HG03196 (cell line): Measurements from ENCODE around the gene RWDD2A.
"Not testable (repeated sequence)": the region's sequence is repeated elsewhere in the genome, so short reads cannot be mapped to it uniquely, and the experiment has no call there.

ENCODE experiments used
- ATAC-seq: cut with Tn5 transposase; IDR thresholded peaks from one replicate; pipeline ENCODE4 v1.9.1; 2021; ENCODE audit not compliant: unreplicated experiment

RWDD2A gene

GRCh38 chr6:83192871-83193746 lies at the start of gene RWDD2A, which contains the start of gene PGM3:
TSS of gene RWDD2A (plus strand) at chr6:83193357. CDS start at chr6:83194452, 1,095 bp downstream.
TSS of gene PGM3 (minus strand) at chr6:83193265. CDS start at chr6:83191012, 2,253 bp downstream.
- peak; percentile 95 for ATAC-seq

DNA sequence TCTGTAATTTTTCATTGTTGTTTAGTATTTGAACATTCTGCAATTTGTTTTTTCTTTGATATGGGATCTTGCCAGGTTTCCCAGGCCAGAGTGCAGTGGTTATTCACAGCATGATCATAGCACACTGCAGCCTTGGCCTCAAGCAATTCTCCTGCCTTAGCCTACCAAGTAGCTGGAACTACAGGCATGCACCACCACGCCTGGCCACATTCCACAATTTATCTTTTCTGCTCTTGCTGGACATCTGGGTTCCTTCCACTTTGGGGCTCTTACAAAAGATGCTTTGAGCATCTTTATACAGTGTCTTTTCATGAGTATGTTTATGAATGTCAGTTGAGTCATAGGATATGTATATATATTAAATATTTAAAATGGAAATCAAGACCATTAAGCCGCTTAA lies 42.0 kb upstream of the RWDD2A start:
- no peak for ATAC-seq

DNA sequence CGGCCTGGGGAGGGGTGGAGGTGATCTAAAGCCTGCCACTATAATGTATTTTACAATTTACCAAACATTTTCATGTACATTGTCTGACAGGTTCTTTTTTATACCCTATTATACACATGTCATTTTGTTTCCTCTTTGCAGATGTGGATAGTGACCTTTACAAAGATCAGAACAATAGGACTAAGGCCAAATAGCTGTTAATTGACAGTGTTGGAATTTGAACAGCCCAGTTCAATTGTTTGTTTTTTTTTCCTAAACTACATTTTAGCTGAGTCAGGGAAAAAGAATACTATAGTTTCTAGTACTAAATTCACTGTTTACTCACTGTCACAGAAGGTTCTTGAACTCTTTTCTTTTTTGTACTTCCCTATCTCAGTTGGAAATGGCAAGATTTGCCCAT lies 40.2 kb upstream of the RWDD2A start:
- ATAC-seq = no peak

GRCh38 chr6:83153883-83154521 lies 39.2 kb upstream of the RWDD2A start:
- ATAC-seq = no peak

- ATAC-seq = no peak
Measured at GRCh38 chr6:83155794-83156193, 37.4 kb upstream of the RWDD2A start.

- no peak for ATAC-seq
Measured at GRCh38 chr6:83160167-83160566, 33.0 kb upstream of the RWDD2A start.

DNA sequence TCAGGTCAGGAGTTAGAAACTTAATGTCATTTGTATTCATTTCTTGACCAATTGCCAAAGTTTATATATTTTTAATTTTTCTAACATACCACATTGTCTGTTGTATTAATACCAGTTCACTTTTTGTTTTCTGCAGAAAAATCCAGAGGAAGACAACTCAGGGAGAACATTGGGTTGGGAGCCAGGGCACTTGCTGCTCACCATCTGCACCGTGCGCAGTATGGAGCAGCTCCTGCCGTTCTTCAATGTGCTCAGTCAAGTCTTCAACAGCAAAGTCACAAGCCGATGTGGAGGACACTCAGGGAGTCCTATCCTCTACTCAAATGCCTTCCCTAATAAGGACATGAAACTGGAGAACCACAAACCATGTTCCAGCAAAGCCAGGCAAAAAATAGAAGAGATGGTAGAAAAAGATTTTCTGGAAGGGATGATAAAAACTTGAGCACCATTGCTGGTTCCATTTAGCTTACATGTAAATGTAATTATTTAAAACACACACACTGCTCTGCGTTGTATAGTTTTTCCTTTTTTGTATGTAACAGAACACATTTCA lies 25.4 kb upstream of the RWDD2A start:
- no peak for ATAC-seq

DNA sequence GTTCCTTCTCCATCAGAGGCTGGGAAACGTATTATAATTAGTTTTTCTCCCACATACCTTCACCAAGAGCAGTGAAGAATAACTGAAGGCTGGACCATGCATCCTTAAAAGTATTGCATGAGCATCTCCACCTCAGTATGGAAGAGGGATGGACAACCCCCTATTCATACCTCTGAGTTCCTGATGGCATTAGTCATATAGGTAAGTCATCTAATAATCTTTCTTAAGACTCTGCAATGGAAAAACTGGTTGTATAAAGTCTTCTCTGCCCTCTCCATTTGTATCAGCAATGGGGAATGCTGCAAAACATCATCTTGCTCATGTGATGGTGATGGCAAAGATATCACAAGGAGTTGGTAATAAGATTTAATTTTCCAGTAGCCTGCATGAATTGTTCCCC lies 24.6 kb upstream of the RWDD2A start:
- no peak for ATAC-seq

DNA sequence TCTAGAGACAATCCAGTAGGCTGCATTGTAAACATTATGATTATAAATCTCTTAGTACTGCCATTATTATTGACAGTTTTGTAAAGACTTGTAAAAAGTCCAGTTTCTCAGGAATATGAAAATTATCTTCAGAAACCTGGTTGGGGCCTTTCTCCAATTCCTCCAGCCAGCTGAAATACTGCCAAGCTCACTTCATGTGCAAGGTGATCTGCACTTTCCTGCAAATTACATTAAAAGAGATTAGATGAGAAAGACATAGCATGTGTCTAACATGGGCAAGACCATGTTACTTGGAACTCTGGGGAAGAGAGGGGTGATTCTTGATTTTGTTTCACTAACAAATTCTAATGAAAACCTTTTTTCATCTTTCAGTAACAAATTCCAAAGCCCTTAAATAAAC lies 24.1 kb upstream of the RWDD2A start:
- no peak for ATAC-seq

GRCh38 chr6:83169511-83169910 lies 23.6 kb upstream of the RWDD2A start:
- no peak for ATAC-seq

GRCh38 chr6:83176246-83176645 lies 16.9 kb upstream of the RWDD2A start:
- no peak for ATAC-seq

- no peak for ATAC-seq
Measured at GRCh38 chr6:83180426-83180950, 12.7 kb upstream of the RWDD2A start.

DNA sequence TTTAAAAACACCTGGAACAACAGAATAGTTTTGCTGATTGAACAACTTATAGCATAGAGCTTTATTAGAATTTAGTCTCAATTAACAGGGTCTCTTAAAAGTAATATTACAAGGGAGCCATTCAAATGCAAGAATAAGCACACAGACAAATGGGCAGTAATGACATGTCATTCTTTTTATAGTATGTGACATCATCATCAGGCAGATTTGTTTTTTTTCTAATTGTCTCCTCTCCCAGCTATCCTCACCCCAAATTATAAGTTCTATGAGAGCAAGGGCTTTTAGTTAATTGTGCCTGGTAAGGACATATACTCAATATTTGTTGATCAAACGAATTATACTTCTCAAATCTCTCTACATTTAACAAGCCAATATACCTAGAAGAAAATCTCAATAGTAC lies 11.0 kb upstream of the RWDD2A start:
- no peak for ATAC-seq

- ATAC-seq = no peak
Measured at GRCh38 chr6:83183082-83183828, 9.9 kb upstream of the RWDD2A start.

DNA sequence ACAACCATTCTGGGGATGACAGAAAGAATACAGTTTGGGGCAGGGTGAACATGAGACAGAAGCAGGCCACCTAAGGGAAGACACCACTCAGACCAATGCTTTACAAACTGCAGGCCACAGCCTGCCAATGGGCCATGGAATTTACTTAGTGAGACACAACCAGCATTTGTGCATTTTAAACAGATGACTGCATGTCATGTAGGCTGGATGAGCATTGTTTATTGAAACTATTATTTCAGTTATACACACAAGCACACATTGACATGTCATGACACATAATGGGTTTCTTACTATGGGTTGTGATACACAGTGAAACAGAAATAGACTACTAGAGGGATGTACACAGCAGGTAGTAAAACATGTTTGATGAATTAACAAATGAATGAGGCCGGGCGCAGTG lies 8.1 kb upstream of the RWDD2A start:
- ATAC-seq = no peak

GRCh38 chr6:83188501-83188900 lies 4.7 kb upstream of the RWDD2A start:
- no peak for ATAC-seq

DNA sequence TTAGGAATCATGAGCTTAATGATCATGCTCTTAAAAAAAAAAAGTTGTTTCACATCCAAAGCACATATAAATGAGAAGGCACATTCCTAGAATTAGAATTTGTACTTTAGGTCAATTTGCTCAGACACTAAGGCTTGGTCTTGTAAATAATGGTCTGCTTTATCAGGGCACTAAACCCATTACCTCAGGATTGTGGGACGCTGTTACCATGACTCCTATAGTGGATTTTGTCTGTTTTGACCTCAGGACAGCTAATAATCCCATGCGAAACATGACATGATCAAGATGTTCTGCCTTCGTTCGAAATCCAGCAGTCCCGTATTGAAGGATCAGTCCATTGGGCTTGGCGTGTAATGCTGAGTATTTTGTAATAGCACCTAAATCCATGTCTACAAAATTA lies 2.5 kb upstream of the RWDD2A start:
- no peak for ATAC-seq

DNA sequence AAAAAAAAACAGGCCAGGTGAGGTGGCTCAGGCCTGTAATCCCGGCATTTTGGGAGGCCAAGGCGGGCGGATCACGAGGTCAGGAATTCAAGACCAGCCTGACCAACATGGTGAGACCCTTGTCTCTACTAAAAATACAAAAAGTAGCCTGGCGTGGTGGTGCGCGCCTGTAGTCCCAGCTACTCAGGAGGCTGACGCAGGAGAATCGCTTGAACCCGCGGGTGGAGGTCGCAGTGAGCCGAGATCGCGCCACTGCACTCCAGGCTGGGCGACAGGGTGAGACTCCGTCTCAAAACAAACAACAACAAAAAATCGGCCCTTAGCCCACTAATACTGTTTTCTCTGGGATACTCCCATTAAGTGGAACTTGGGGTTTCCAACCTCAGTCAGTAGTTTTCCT lies 1.2 kb upstream of the RWDD2A start:
- ATAC-seq = not testable (repeated sequence)

- ATAC-seq = no peak
Measured at GRCh38 chr6:83192456-83192855, 701 bp upstream of the RWDD2A start.

DNA sequence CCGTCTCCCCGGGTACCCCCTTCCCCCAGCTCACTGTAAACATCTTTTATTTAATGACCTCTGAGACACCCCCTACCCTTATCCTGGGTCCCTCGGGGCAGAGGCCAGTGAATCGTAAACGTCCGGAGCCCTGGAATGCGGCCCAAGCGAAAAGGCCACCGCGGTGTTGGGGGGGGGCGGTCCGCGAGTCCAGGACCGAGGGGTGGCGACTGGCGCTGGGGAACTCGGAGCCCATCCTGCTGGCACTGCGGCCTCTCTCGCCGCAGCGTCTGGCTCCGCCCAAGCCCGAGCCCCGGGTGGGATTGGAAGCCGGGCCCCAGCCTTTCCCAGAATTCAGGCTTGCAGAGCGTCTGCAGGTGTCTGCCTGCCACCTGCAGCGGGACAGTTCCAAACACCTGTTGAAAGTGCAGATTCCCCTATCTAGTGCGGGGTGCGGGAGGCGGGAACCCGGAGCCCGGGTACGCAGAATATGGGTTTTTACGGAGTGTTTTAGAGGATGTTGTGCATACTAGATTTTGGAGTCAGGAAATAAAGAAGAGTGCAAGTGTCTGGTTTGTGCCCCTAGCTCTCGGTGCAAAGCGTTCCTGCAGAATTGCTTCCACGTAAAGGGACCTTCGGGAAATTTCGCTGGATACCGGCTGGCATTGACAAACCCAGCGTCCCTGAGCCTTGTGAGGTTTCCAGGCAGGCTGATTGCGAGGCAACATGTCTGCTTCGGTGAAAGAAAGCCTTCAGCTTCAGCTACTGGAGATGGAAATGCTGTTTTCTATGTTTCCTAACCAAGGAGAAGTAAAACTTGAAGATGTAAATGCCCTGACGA lies 800 bp downstream of the RWDD2A start:
- peak; percentile 22 for ATAC-seq
